Measurements from ENCODE around the gene KLF13. TPM values are rescaled to one million over a fixed set of nuclear protein-coding genes. Genes with fewer than 3 reads are reported as not detected.
A peak's percentile ranks its signal among the peaks of the same experiment; 100 is the strongest.

Gene KLF13
- total RNA-seq, 2 donors from 2014 or later = 25.7 to 38.4 TPM

DNA sequence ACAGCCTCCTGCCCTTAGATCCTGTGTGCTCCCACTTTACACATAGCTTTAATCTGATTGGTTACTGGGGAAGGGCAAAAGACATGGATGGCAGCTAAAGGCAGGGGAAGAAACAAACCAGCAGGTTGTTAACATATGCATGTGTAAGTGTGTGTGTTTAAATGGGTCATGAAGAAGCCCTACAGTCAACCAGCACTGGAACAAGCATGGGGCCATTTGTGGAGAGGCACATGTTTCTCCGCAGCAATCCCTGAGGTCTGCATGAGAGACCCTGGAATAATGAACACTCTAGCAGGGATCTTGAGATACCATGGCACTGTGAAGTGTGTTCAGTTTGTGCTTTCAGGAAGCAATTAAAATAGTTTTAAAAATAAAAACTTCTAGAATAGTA, 6.0 kb downstream of the KLF13 start:
- 65 to 82% methylated on average over 1 of the region's 1 CpG for WGBS, 2 donors
- Histone ChIP-seq H3K4me3 (no peak overlapping the region), H3K36me3 (replicated peaks in 1 of 2; ENCODE audit: insufficient read depth in 1 of 2, low read depth in 2 of 2) (no peaks in the 10 kb centered on the region), H3K9me3 (no peaks in the 10 kb centered on the region), H3K27me3 (no peaks in the 10 kb centered on the region), H3K4me1 (peaks cover 84% of the 10 kb centered on the region), H3K27ac (peak overlapping the region; percentile 59 to 100 (median 98))
- ATAC-seq = no peak
- intact Hi-C loops (cut with DNase I) = no loop called here
- TF ChIP-seq, protein P1, sequence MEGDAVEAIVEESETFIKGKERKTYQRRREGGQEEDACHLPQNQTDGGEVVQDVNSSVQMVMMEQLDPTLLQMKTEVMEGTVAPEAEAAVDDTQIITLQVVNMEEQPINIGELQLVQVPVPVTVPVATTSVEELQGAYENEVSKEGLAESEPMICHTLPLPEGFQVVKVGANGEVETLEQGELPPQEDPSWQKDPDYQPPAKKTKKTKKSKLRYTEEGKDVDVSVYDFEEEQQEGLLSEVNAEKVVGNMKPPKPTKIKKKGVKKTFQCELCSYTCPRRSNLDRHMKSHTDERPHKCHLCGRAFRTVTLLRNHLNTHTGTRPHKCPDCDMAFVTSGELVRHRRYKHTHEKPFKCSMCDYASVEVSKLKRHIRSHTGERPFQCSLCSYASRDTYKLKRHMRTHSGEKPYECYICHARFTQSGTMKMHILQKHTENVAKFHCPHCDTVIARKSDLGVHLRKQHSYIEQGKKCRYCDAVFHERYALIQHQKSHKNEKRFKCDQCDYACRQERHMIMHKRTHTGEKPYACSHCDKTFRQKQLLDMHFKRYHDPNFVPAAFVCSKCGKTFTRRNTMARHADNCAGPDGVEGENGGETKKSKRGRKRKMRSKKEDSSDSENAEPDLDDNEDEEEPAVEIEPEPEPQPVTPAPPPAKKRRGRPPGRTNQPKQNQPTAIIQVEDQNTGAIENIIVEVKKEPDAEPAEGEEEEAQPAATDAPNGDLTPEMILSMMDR (IDR thresholded peaks at IDR 0.05) = no peak
- no peak for TF ChIP-seq POLR2A (IDR thresholded peaks at IDR 0.05)
- DNase-seq = no peak

GRCh38 chr15:31333119-31333518, 6.5 kb downstream of the KLF13 start:
- peak overlapping the region; percentile 59 to 100 (median 98) for H3K27ac ChIP-seq
- ATAC-seq (peak; percentile 53), DNase-seq (peak; percentile 80 to 92 (median 84))
- peak; percentile 14 to 62 (median 46) for TF ChIP-seq POLR2A (IDR thresholded peaks at IDR 0.05)
- TF ChIP-seq, protein P1 (IDR thresholded peaks at IDR 0.05) = no peak
- H3K36me3 ChIP-seq (replicated peaks in 1 of 2; ENCODE audit: insufficient read depth in 1 of 2, low read depth in 2 of 2) = no peaks in the 10 kb centered on the region
- peaks cover 89% of the 10 kb centered on the region for H3K4me1 ChIP-seq
- intact Hi-C loops (cut with DNase I) = no loop called here
- no peaks in the 10 kb centered on the region for H3K27me3 ChIP-seq
- no peaks in the 10 kb centered on the region for H3K9me3 ChIP-seq
- WGBS, 2 donors = 22 to 53% methylated on average over 4 of the region's 4 CpGs
- no peak overlapping the region for H3K4me3 ChIP-seq

GRCh38 chr15:31333820-31334219, 7.2 kb downstream of the KLF13 start:
- no peak for ATAC-seq
- H3K4me3 ChIP-seq = no peak overlapping the region
- intact Hi-C loops (cut with DNase I) = no loop called here
- DNase-seq = no peak
- peaks cover 96% of the 10 kb centered on the region for H3K4me1 ChIP-seq
- no peaks in the 10 kb centered on the region for H3K36me3 ChIP-seq (replicated peaks in 1 of 2; ENCODE audit: insufficient read depth in 1 of 2, low read depth in 2 of 2)
- H3K27ac ChIP-seq = peak overlapping the region; percentile 15 to 100 (median 98)
- TF ChIP-seq POLR2A (IDR thresholded peaks at IDR 0.05) = no peak
- TF ChIP-seq, protein P1 (IDR thresholded peaks at IDR 0.05) = no peak
- no peaks in the 10 kb centered on the region for H3K9me3 ChIP-seq
- 86 to 87% methylated on average over 3 of the region's 3 CpGs for WGBS, 2 donors
- no peaks in the 10 kb centered on the region for H3K27me3 ChIP-seq

- 50 to 53% methylated on average over 3 to 9 of the region's 9 CpGs for WGBS, 2 donors
- intact Hi-C loops (cut with DNase I) = no loop called here
- H3K4me1 ChIP-seq = peaks cover 99% of the 10 kb centered on the region
- H3K36me3 ChIP-seq (replicated peaks in 1 of 2; ENCODE audit: insufficient read depth in 1 of 2, low read depth in 2 of 2) = no peaks in the 10 kb centered on the region
- DNase-seq (no peak), ATAC-seq (peak; percentile 8)
- peak overlapping the region; percentile 84 to 100 (median 98) for H3K27ac ChIP-seq
- no peak overlapping the region for H3K4me3 ChIP-seq
- H3K9me3 ChIP-seq = no peaks in the 10 kb centered on the region
- H3K27me3 ChIP-seq = no peaks in the 10 kb centered on the region
- TF ChIP-seq, protein P1 (IDR thresholded peaks at IDR 0.05) = no peak
These were observed 9.5 kb downstream of the KLF13 start for GRCh38 chr15:31335989-31336592.

Data from body of pancreas (tissue), 4 donors.